ENCODE results near the gene TRIM77.
"Not testable (repeated sequence)": the region's sequence is repeated elsewhere in the genome, so short reads cannot be mapped to it uniquely, and the experiment has no call there.

TRIM77 gene

GRCh38 chr11:89709999-89710398 lies at the start of gene TRIM77:
Gene TRIM77 (plus strand): TSS chr11:89710299. CDS start chr11:89710299, 0 bp downstream.
- DNase-seq, result not testable (repeated sequence)

GRCh38 chr11:89667001-89667400 lies 43.1 kb upstream of the TRIM77 start:
- DNase-seq, result no peak

- not testable (repeated sequence) for DNase-seq
These were observed 41.9 kb upstream of the TRIM77 start for GRCh38 chr11:89668158-89668557.

- DNase-seq, result not testable (repeated sequence)
These were observed 40.5 kb upstream of the TRIM77 start for GRCh38 chr11:89669586-89669985.

GRCh38 chr11:89669993-89670669 lies 40.0 kb upstream of the TRIM77 start:
- DNase-seq, result not testable (repeated sequence)

GRCh38 chr11:89672547-89672946 lies 37.6 kb upstream of the TRIM77 start:
- not testable (repeated sequence) for DNase-seq

GRCh38 chr11:89673380-89673779 lies 36.7 kb upstream of the TRIM77 start:
- not testable (repeated sequence) for DNase-seq

GRCh38 chr11:89675383-89675782 lies 34.7 kb upstream of the TRIM77 start:
- DNase-seq, result not testable (repeated sequence)

GRCh38 chr11:89675948-89676347 lies 34.2 kb upstream of the TRIM77 start:
- DNase-seq, result not testable (repeated sequence)

GRCh38 chr11:89707080-89707479 lies 3.0 kb upstream of the TRIM77 start:
- not testable (repeated sequence) for DNase-seq

GRCh38 chr11:89724866-89725498 lies 14.9 kb downstream of the TRIM77 start:
- not testable (repeated sequence) for DNase-seq

GRCh38 chr11:89730215-89730614 lies 20.1 kb downstream of the TRIM77 start:
- DNase-seq, result not testable (repeated sequence)

GRCh38 chr11:89736566-89736965 lies 26.5 kb downstream of the TRIM77 start:
- no peak for DNase-seq

- DNase-seq, result no peak
These were observed 27.0 kb downstream of the TRIM77 start for GRCh38 chr11:89737116-89737515.

GRCh38 chr11:89741406-89741805 lies 31.3 kb downstream of the TRIM77 start:
- not testable (repeated sequence) for DNase-seq

- not testable (repeated sequence) for DNase-seq
These were observed 34.1 kb downstream of the TRIM77 start for GRCh38 chr11:89744158-89744557.

- DNase-seq, result not testable (repeated sequence)
These were observed 40.7 kb downstream of the TRIM77 start for GRCh38 chr11:89750822-89751221.
